ENCODE results near the gene MYL6. TPM values are rescaled to one million over a fixed set of nuclear protein-coding genes. Genes with fewer than 3 reads are reported as not detected.

MYL6 gene
- total and polyA plus RNA-seq, 10 of the 15 experiments (the other 5 are each of a cell fraction or from before 2014, with no cell fraction given), result 1,000 to 4,116 (median 1,828) TPM

- TF ChIP-seq REST (IDR thresholded peaks at IDR 0.05; ENCODE audit: low read depth, low read length) (no peak), SREBF1 (IDR thresholded peaks at IDR 0.05; ENCODE audit: low read length) (no peak), RELA (IDR thresholded peaks at IDR 0.05; ENCODE audit: borderline replicate concordance, partially characterized antibody) (no peak), POLR2A (IDR thresholded peaks at IDR 0.05; ENCODE audit: low read depth, low read length) (no peak), TCF3 (IDR thresholded peaks at IDR 0.05; ENCODE audit: borderline replicate concordance, insufficient read depth, low read depth, low read length) (no peak)
Measured at GRCh38 chr12:56154818-56155217, 3.3 kb upstream of the MYL6 start (continued).

GRCh38 chr12:56155256-56155845 is 2.8 kb upstream of the MYL6 start:
- H3K27ac ChIP-seq (ENCODE audit: control insufficient read depth, insufficient read depth), result no peak overlapping the region
- ATAC-seq, result no peak
- POLR2A ChIA-PET, result interaction anchor here (0.7 to 2.2 kb wide), 4 partner anchors 34 to 290 kb away, joined by 4 to 10 read pairs (median 8); partner anchors contain the start of genes RNF41 and SMARCC2

More at GRCh38 chr12:56155256-56155845, 2.8 kb upstream of the MYL6 start:
- peaks cover 3 to 11% of the 10 kb centered on the region in 2 experiments for H3K36me3 ChIP-seq (ENCODE audit: control insufficient read depth in 2 of 2, insufficient read depth in 2 of 2, low read length in 1 of 2)
- SMC1A ChIA-PET (ENCODE audit: uncharacterized antibody, unreplicated experiment), result interaction anchor here (1.0 kb wide), 1 partner anchor 8 kb away, joined by 3 read pairs; no protein-coding TSS in a partner anchor
- TF ChIP-seq ATF2 (IDR thresholded peaks at IDR 0.05; ENCODE audit: low read length), result no peak
- no peak for TF ChIP-seq GABPA (IDR thresholded peaks at IDR 0.05; ENCODE audit: low read depth)
- TF ChIP-seq NRF1 (conservative IDR thresholded peaks at IDR 0.05; ENCODE audit: low read depth, low read length), result no peak
- no peak for TF ChIP-seq MTA2 (IDR thresholded peaks at IDR 0.05; ENCODE audit: low read depth)
- no peak for TF ChIP-seq NFXL1 (IDR thresholded peaks at IDR 0.05; ENCODE audit: borderline replicate concordance)
- no peak for TF ChIP-seq ZNF207 (IDR thresholded peaks at IDR 0.05; ENCODE audit: borderline replicate concordance)
- no peak for TF ChIP-seq BACH1 (IDR thresholded peaks at IDR 0.05; ENCODE audit: borderline replicate concordance)
- TF ChIP-seq ZBTB40 (IDR thresholded peaks at IDR 0.05; ENCODE audit: borderline replicate concordance), result no peak
- WGBS (ENCODE audit: insufficient coverage, insufficient replicate concordance, low lambda C conversion rate, missing lambda C conversion rate), result 91% methylated on average over 11 of the region's 11 CpGs
- CTCF ChIA-PET, result interaction anchor here (0.6 to 3.6 kb wide), 4 partner anchors 27 to 1581 kb away, joined by 3 to 11 read pairs (median 6); partner anchors contain the start of genes ESYT1 and ZC3H10
- H3K27me3 ChIP-seq (replicated peaks in 1 of 2; ENCODE audit: control insufficient read depth in 2 of 2, insufficient read depth in 2 of 2, low read length in 1 of 2), result no peaks in the 10 kb centered on the region
- intact Hi-C loops (cut with micrococcal nuclease; ENCODE audit: unreplicated experiment) (no loop called here), in situ Hi-C loops (cut with MboI) (no loop called here)
- no TSS peak for BruUV-seq (replicated peaks)
- no peak overlapping the region for H3K4me3 ChIP-seq
- no peak overlapping the region for H3K9ac ChIP-seq (ENCODE audit: control insufficient read depth, insufficient read depth, low read length)
- FAIRE-seq (no peak), DNase-seq (ENCODE audit: low read depth, low spot score) (no peak)
- H3K4me1 ChIP-seq (ENCODE audit: control insufficient read depth, insufficient read depth, low read length), result peaks cover 24% of the 10 kb centered on the region
- no peak overlapping the region for H2AFZ ChIP-seq (ENCODE audit: control insufficient read depth, low read depth, low read length)
- no peaks in the 10 kb centered on the region for H4K20me1 ChIP-seq (ENCODE audit: control insufficient read depth, insufficient read depth)
- H3K79me2 ChIP-seq (ENCODE audit: control insufficient read depth, insufficient read depth, low read length), result peaks cover 47% of the 10 kb centered on the region
- no peaks in the 10 kb centered on the region for H3K9me3 ChIP-seq (replicated peaks; ENCODE audit: control insufficient read depth, insufficient read depth, low read length)
- RAD21 ChIA-PET (ENCODE audit: unreplicated experiment), result no interaction called here
- no peak overlapping the region for H3K4me2 ChIP-seq (ENCODE audit: control insufficient read depth, insufficient read depth)
